Stimulated activated CD8-positive, alpha-beta memory T cell treated with anti-CD3 and anti-CD28 coated beads, Interleukin-2, amount 100 ng/mL, for 48 hours (primary cell): ENCODE results near the gene HARS2.
A peak's percentile ranks its signal among the peaks of the same experiment; 100 is the strongest.
"Not testable (repeated sequence)": the region's sequence is repeated elsewhere in the genome, so short reads cannot be mapped to it uniquely, and the experiment has no call there.

Experiments used
- DNase-seq, 2 donors: peaks; one replicate each; pipeline ENCODE4 v3.0.0-alpha.2; 2020; ENCODE audit warnings: low read depth in 2 of 2

HARS2 gene

GRCh38 chr5:140700177-140701144, 9.2 kb downstream of the HARS2 start, which contains the start of gene ZMAT2:
TSS of gene ZMAT2 (plus strand) at chr5:140700447. CDS start at chr5:140700461, 14 bp downstream.
- peak; percentile 80 to 86 for DNase-seq

- no peak for DNase-seq
Observed at GRCh38 chr5:140707812-140708211, 16.6 kb downstream of the HARS2 start.

GRCh38 chr5:140708787-140709186, 17.5 kb downstream of the HARS2 start:
- not testable (repeated sequence) for DNase-seq

- peak; percentile 64 to 80 for DNase-seq
Observed at GRCh38 chr5:140710899-140711552, 19.8 kb downstream of the HARS2 start.

- no peak for DNase-seq
Observed at GRCh38 chr5:140711794-140712193, 20.5 kb downstream of the HARS2 start.

GRCh38 chr5:140713562-140714094, 22.4 kb downstream of the HARS2 start:
- no peak for DNase-seq

DNA sequence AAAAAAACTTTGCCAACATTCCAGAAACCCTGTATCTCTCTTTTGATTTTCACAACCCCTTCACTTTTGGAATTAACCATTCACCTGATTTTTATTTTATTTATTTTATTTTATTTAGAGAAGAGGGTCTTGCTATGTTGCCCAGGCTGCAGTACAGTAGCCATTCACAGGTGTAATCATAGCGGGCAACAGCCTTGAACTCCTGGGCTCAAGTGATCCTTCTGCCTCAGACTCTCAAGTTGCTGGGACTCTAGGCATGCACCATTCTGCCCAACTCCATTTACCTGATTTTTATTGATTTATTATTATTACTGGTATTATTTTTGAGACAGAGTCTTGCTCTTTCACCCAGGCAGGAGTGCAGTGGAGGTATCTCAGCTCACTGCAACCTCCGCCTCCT, 25.0 kb downstream of the HARS2 start:
- not testable (repeated sequence) for DNase-seq

DNA sequence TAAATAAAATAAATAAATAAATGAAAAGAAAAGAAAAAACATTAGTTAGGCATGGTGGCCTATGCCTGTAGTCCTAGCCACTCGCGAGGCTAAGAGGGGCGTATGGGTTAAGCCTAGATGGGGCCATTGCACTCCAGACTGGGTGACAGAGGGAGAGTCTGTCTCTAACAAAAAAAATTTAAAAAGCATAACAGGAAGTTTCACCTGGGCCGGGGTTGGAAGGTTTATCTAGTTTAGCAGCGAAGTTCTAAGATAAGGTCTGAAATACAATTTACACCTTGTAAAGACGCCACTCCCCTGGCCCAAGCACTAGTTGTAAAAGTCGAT, 27.0 kb downstream of the HARS2 start:
- no peak for DNase-seq

GRCh38 chr5:140720738-140721137, 29.5 kb downstream of the HARS2 start:
- not testable (repeated sequence) for DNase-seq

- DNase-seq, result not testable (repeated sequence)
Observed at GRCh38 chr5:140721395-140721794, 30.1 kb downstream of the HARS2 start.

DNA sequence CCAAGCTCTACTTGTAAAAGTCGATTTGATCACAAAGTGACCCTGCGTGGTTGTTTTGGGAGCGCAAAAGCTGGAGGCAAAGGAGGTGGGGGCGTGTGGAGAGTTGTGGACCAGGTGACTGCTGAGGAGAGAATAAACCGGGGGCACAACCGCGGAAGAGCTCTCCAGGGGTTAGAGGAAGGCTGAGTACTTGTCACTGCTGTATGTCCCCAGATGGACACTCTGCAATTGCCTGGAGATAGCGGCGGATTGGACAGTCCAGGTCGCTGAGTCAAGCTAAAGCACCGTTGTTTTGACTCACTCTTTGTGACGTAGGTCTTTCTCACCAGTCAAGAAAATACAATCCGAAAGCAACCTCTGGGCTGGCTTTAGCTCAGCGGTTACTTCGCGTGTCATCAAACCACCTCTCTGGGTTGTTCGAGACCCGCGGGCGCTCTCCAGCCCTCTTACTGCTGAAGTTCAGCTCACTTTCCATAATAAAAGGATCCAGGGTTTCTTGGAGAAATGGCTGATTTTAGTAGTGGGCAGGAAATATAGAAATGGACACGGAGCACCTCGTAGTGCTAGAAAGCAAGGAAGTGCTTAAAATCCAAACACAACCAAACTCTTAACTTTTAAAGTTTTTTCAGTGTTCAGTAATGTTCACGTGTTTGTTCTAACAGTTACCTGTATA, 34.7 kb downstream of the HARS2 start:
- peak; percentile 55 to 68 for DNase-seq

GRCh38 chr5:140733098-140733497, 41.8 kb downstream of the HARS2 start:
- DNase-seq, result no peak

GRCh38 chr5:140734354-140734753, 43.1 kb downstream of the HARS2 start:
- DNase-seq, result no peak

- no peak for DNase-seq
Observed at GRCh38 chr5:140737486-140737885, 46.2 kb downstream of the HARS2 start.

DNA sequence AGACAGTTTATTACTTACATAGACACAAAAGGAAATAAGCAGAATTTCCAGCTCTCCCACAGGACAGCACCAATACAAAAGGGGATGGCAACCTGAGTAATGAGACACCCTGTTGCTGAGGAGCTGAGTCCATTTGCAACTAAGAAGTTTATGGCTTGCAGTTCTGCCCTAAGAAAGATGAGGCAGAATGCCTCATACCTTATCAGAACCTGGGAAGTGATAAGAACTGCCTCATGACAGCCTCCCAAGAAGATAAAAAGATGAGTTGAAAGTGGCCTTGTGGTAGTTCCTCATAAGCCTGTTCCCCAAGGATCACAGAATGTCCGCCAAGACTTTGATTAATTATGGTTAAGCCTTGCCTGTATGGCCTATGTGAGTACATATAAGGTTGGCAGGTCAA, 50.7 kb downstream of the HARS2 start:
- DNase-seq, result no peak
